GM18907 (cell line): Measurements from ENCODE around the gene PDHX.

Experiments used
- ATAC-seq: cut with Tn5 transposase; IDR thresholded peaks from one replicate; pipeline ENCODE4 v1.9.1; 2021; ENCODE audit warnings: mild to moderate bottlenecking, moderate library complexity; ENCODE audit not compliant: unreplicated experiment

Gene PDHX

DNA sequence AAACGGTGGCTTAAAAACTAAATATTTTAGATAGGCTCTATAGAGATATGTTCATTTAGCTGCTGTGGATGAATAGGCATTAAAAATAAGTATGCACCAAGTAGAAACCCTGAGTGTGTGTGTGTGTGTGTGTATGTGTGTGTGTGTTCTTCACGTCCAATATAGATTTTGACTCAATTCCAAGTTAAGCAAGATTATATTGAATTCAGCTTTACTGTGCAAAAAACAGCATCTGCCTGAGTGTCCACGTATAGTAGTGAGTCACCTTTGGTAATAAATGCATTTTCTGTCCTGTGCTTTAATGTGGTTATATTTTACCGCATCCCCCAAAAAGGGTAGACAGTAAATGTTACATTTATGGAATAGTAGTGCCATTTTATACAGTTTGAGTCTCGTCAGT is 71.2 kb downstream of the PDHX start:
- ATAC-seq, result no peak

DNA sequence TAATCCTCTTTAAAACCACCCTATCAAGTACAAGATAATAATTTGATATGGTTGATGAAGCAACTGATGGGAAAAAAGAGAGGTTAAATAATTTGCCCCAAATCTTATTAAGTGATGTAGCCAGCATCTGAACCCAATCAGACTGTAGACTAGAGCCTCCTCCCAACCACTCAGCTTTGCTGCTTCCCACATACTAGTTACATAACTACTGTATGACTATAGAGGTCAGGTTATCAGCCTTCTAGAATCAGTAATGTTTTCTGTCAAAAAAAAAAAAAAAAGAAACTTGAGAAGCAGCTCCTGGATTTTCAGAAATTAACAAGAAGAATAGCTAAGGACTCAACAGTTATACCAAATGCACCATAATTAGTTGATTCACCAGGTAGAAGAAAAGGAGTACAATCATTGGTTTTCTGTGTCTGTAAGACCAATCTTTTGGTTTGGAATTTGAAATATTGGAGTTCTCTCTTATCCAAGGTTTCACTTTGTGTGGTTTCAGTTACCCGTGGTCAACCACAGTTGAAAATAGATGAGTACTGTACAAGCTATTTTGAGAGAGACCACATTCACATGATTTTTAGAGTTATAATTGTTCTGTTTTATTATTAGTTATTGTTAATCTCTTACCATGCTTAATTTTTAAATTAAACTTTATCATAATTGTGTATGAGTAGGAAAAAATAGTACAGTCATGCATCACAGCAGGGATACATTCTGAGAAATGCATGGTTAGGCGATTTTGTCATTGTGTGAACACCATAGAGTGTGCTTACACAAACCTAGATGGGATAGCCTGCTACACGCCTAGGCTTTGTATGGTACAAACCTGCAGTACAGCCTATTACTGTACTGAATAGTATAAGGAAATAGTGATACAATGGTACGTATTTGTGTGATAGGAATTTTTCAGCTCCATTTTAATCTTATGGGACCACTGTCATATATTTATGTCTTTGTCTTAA is 72.2 kb downstream of the PDHX start:
- ATAC-seq, result peak; percentile 62

DNA sequence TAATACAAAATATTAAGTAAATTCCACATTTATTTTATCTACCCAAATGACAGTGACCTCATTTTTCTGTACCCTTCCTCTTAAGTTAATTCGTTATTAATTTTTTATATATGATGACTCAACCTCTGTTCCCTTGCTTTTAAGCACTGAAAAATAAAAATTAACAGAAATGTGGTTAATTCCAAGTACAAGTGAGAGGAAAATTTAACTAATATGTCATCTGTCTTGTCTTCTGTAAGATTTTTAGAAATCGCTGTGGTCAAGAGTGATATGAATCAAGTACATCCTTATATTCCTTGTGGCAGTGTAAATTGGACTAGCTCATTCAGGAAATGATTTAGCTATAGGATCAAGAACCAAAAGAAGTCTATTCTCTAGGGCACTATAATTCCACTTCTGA is 74.5 kb downstream of the PDHX start:
- ATAC-seq, result no peak

DNA sequence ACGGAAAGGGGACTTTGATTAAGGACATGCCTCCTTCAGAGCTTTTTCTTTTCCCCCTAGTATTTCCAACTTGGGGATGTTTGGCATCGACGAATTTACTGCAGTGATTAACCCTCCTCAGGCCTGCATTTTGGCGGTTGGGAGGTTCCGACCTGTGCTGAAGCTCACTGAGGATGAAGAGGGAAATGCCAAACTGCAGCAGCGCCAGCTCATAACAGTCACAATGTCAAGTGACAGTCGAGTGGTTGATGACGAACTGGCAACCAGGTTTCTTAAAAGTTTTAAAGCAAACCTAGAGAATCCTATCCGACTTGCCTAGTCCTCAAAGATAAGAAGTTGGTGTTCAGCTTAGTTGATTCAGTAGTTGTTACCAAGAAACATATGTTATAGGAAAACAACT is 78.4 kb downstream of the PDHX start:
- ATAC-seq, result no peak

DNA sequence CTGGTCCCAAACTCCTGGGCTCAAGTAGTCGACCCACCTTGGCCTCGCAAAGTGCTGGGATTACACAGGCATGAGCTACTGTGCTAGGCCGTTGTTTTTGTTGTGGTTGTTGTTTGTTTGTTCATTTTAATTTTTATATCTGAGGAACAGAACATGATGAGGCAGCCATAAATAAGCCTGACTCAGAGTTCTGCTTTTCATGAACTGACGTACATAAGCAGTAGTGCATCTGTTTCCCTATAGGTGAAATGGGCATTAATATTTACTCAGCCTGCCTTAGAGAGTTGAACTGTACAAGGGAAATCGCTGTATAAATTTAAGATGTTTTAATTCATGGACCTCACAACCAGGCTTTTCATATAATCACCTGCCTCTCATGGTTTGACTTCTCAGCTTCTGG is 80.5 kb downstream of the PDHX start:
- no peak for ATAC-seq

DNA sequence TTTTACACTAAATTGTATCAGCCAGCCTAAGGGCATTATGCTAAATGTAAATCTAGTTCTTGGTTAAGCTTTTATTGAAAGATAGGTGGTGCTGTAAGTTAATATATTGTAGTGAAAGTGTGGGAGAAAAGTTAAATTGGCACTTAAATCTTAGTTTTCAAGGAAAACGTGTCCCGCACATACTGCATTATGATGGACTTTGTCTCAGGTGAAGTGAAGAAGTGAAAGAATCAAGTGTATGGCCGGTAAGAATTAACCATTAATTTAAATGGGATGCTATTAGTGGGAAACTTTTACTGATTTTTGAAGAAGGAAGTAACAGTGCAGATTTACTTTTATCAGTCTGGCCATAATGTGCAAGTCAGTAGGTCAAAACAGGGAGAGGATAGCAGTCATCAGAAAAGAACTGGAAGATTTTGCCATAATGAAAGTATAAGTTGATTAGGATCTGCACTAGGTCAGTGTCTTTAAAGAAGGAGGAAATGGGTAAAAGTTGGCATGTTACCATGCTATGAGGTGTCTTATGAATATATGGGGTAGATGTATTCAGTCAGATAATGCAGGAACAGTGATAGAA is 81.6 kb downstream of the PDHX start:
- ATAC-seq, result no peak

DNA sequence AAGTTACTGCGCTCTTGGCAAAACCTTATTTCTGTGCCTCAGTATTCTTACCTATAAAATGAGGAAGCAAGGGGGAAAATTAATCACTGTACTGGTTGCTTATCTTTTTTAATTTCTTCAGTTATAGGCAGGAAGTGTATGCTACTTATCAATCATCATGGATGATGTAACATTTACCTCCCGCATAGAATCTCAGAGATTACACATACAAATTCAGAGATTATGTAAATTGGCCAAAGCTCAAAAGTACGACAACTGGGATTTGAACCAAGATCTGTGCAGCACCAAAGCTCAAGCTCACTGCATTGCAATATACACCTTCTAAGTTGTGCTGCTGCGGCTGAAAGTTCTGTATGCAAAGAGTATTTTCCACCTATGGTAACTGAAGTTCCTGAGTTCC is 83.0 kb downstream of the PDHX start:
- ATAC-seq, result no peak

DNA sequence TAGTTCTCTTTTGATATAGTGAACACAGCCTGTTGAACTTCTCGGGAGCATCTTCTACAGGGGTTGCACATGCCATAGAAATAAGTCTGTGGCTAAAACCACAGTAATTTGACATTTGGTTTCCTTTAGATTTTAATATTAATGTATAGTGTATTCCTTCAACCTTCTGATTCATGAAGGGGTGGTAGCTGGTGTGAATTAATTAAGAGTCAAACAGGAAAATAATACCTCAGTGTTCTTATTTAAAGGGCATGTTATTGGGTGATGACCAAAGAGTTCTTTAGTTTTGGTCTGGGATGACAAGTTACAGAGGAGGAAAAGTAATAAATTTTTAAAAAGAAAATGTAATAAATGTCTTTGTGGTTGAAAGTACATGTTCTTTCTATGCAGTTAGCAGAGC is 86.8 kb downstream of the PDHX start:
- ATAC-seq, result no peak

DNA sequence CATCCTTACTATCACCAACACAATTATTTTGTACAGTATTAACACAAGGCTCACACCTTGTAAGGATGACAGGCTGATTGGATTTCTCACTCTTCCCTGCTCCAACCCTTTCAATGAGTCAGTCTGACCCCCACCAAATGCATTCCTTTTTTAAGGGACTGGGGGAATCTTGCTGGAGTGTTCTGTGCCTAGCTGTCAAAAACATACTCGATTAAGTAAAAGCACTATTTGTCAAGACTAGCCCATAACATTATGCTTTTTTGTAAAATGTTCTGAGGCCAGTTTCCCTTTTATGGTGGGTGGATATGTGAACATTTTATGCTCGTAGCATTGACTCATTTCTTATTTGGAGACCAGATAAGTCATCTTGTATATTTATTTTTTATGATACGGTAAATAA is 87.2 kb downstream of the PDHX start:
- ATAC-seq, result no peak

DNA sequence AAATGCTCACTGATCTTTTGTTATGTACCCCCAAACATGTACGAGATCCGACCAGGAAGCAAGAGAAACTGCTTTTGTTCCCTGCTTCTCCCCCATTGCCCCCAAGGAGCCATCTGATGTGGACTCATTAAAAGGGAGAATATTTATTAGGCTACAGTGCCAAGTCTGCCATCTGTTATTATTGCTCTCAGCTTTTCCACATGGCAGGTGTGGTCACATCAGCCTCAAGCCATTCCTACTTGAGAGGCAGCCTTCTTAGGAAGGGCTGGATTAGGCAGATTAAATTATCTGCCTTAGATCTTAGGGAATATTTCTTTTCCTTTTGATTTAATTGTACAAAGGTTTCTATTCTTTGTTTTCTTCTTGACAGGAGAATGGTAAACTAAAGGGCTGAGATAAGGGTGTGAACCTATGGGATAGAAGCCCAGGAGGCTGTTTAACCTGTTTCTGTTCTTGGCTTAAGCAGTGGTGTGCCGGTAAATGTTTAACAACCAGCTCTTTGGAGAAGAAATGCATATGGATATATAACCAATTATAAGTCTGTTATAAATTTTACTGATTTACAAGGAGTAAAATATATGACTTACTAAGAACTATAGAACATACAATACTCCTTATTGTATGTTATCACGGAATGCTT is 88.8 kb downstream of the PDHX start:
- ATAC-seq, result no peak

DNA sequence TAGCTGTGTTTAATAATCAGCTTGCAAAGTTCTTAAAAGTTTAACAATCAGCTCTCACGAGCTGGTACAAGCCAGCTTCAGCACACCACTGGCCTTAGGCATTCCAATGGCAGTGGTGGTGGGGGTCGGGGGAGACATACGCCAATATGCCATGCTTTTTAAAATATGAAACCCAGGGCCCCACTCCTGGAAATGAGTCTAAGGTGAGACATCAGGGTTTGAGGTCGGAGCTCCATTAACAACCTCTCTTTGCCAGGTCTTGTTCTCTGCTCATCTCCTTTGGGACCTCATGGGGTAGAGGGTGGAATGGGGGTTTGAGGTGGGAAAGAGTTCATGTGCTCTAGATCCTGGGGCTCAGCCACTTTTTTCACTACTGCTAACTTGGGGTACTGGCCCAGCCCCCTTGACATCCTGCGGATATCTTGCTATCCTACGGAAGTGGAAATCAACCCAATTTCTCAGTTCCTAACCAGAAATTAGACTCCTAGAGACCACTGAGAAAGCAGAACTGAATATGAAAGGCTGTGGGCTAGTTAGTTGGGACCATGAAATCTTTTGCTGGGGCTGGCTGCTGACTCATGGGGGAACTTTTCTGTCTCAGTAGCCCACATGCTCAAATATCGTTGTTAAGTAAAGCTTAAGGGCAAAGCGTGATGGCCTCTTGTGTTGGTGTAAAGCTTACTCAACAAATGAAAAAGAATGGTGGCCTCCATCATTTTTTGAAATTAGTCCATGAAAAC is 90.1 kb downstream of the PDHX start:
- peak; percentile 90 for ATAC-seq

DNA sequence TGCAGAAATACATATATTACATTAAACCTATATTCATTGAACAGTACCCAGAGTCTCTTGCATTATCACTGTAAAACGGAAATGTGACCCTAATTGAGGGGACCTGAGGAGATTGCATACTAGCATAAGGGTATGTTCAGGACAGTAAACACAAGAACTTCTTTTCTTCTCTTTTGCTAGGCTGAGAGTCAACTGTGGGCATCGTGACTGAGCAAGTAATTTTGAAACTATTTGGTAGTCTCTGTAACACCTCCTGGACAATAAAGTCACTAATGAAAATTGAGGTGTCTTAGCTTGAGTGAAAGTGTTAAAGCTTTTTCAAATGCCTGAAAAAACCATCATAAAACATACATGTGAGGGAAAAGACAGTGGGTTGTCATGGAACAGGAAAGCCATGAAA is 90.9 kb downstream of the PDHX start:
- ATAC-seq, result peak; percentile 69

DNA sequence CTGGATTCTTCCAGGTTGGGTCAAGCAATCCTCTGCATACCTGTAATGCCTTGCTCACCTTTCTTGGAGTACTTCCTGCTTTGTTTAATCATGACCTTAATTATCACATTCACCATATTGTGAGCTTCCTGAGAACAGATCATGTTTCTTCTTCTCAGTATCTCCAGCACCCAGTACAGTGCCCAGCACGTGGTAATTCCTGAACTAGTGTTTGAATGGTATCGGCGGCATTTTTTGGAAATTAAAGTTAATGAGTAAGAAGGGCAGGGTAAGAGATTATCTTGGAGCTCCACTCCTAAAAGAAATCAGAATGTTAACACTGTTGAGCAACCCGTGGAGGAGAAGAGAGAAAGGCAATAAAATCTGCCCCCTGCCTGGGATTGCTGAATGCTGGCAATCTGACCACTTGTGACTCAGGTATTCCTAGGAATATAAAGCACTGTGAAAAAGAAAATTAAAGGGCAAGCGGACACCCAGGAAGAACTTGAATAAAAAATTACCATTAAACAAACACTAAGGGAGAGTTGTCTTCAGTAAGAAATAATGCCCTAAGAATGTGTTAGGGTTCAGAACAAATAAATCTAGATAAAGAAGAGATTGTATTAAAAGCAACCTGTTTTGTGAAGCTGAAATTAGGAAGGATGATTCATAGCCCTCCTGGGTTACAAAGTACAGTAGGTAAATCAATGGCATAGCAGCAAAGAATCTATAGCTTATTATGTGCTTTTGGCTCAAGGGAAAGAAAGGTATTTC is 92.9 kb downstream of the PDHX start:
- ATAC-seq, result no peak

DNA sequence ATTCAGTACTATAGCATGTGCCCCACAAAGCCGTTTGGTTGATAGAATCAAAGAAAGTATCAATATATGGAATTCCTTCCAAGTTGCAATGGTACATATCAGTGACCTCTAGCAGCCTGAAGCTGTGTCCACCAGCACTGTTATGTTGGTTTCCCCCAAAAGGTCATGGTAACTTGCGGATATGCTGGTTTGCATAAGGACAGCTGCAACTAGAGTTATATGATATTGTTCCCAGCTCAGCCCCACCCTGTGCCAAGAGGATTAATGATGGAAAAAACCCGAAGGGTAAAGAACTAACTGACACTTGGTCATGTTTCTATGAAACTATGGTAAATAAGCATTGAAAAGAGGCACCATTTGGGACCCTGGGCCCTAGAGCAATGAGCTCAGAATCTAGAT is 93.5 kb downstream of the PDHX start:
- ATAC-seq, result no peak

DNA sequence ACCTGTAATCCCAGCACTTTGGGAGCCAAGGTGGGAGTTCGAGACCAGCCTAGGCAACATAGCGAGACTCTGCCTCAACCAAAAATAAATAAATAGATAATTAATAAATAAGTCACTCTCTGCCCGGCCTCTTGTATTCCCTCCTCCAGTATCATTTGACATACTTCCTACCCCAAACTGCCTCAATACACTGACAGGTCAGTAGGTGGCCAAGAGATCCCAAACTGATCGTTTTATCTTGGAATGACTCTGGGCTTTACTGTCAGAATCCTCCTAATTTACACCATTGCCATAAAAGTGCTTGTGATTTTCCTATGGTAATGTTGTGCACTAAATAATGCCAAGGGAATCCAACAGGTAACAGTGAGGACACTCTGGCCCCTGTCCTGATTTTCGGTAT is 94.2 kb downstream of the PDHX start:
- ATAC-seq, result no peak

DNA sequence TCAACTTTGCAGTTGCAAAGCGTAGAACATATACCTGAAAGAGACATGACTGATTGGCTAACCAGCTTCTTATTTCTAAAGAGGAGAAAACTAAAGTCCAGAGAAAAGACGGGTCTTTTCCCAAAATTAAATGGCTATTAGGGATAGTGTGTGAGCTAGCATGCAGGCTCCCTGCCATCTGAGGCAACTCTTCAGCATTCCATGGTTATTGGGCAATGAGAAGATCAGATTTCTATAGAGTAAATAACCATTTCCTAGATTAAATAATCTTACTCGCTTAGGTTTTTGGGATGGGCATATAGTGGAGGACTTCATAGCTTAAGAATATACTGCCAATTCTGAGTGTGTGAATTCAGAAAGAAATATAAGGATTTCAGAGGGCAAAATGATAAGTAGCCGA is 95.0 kb downstream of the PDHX start:
- no peak for ATAC-seq

DNA sequence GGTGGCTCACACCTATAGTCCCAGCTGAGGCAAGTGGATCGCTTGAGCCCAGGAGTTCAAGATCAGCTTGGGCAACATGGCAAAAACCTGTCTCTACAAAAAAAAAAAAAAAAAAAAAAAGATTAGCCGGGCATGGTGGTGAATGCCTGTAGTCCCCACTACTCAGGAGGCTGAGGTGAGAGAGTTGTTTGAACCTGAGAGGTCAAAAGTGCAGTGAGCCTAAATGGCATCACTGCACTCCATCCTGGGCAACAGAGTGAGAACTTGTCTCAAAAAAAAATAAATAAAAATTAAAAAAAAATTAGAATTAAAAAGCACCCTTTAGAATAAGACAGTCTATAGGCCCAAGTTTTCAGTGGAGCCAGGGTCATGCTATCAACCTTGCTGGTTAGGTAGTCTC is 95.5 kb downstream of the PDHX start:
- ATAC-seq, result peak; percentile 18

DNA sequence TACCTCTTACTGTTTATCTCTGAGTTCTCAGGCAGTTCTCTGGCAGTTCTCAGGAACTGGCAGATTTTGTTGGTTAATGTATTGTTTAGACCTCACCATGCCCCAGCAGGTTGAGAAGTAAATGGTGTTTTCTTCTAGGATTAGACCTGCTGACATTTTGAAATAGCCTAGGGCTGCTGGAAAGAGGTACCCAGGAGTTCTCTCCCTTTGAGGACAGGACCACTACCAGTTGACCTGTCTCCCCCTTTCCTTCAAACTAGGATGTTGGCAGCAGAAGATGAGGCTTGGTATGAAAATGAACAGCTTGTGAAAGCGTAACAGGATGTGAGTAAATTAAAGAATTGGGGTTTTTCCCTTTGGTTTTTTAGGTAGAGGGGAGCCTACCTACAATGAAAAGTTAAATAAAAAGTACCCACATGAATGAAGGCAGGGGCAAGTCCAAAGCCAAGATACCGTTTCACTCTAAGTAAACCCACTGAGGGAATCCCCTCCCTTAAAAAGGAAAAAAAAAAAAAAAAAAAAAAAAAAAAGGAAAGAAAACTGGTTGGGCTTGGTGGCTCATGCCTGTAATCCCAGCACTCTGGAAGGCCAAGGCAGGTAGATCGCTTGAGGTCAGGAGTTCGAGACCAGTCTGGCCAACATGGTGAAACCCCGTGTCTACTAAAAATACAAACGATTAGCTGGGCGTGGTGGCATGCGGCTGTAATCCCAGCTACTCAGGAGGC is 96.2 kb downstream of the PDHX start:
- ATAC-seq, result peak; percentile 79

DNA sequence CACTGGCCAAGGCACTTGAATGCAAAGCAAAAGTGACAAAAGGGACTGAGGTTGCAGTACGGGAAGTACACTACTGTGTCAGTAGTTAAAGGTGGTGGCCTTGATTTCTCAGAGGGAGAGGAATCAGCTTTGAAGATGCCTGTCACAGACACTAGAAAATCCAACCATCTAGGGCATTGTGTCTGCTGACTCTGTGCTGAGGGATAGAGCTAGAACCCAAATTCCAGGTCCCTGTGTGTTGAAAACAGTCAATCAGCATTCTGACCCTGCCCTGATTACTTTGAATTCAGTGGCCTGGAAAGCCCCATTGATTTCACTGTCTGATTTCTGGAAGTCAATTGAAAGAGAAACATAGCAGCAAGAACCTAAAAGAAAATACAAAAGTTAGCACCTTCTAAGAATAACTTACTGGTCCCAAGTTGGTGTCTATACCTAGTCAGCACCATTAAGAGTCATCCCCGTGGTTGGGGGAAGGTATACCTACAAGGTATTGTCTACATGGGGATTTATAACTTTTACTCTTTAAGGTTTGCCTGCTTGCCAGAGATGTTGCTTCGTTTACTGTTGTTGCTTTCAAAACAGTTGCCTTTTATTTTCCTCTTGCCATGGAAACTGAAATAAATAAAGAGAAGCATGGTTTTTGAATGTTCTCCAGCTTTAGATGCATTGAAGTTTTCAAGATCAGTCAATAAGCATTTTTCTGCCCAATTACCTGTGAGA is 97.3 kb downstream of the PDHX start:
- ATAC-seq, result peak; percentile 44
